ENCODE results near the gene TNFRSF8. TPM values are rescaled to one million over a fixed set of nuclear protein-coding genes. Genes with fewer than 3 reads are reported as not detected.

TNFRSF8 gene
- total and polyA plus RNA-seq, 9 of the 15 experiments (the other 6 are each of a cell fraction or from before 2014, with no cell fraction given), result 3.5 to 38.4 (median 17.1) TPM

GRCh38 chr1:12063141-12064072 is at the start of gene TNFRSF8 (continued):
- TF ChIP-seq DEAF1 (CRISPR knock-in tag; IDR thresholded peaks at IDR 0.05) (no peak), HDAC6 (IDR thresholded peaks at IDR 0.05; ENCODE audit: low read depth, low read length) (no peak), TBP (optimal IDR thresholded peaks at IDR 0.05; ENCODE audit: low read depth, low read length) (peak; percentile 34), ZC3H11A (IDR thresholded peaks at IDR 0.05; ENCODE audit: low read depth, low read length) (no peak), KDM1A (IDR thresholded peaks at IDR 0.05) (no peak), ZBTB43 (CRISPR knock-in tag; IDR thresholded peaks at IDR 0.05) (peak; percentile 94; the same call in 1 of the 2 replicates), BRF1 (IDR thresholded peaks at IDR 0.05; ENCODE audit: borderline replicate concordance, extremely low read depth, insufficient read length) (no peak), PRMT5 (CRISPR knock-in tag; IDR thresholded peaks at IDR 0.05) (no peak), ZNF766 (CRISPR knock-in tag; conservative IDR thresholded peaks at IDR 0.05) (no peak), CHD2 (IDR thresholded peaks at IDR 0.05; ENCODE audit: low read depth, low read length) (no peak), CXXC5 (CRISPR knock-in tag; IDR thresholded peaks at IDR 0.05) (peak; percentile 85), THAP12 (CRISPR knock-in tag; IDR thresholded peaks at IDR 0.05) (no peak), FOXA3 (CRISPR knock-in tag; conservative IDR thresholded peaks at IDR 0.05 in 1 of 2, IDR thresholded peaks at IDR 0.05 in 1 of 2) (peak in 1 of 2 experiments; percentile 91; a peak in 2 of 4 replicates), SMAD4 (CRISPR knock-in tag; conservative IDR thresholded peaks at IDR 0.05) (peak; percentile 62; the same call in 1 of the 2 replicates), CHCHD3 (CRISPR knock-in tag; IDR thresholded peaks at IDR 0.05) (no peak), BMI1 (IDR thresholded peaks at IDR 0.05; ENCODE audit: low read length) (no peak), ZNF263 (CRISPR knock-in tag; IDR thresholded peaks at IDR 0.05; ENCODE audit: borderline replicate concordance) (peak; percentile 78), XRCC4 (IDR thresholded peaks at IDR 0.05; ENCODE audit: extremely low read depth, insufficient read depth, insufficient read length) (no peak), ZNF41 (CRISPR knock-in tag; conservative IDR thresholded peaks at IDR 0.05) (no peak), TCF3 (CRISPR knock-in tag; IDR thresholded peaks at IDR 0.05) (no peak)
